Omental fat pad (tissue), 4 donors: ENCODE measurements around the gene RASGRF1. TPM values are rescaled to one million over a fixed set of nuclear protein-coding genes. Genes with fewer than 3 reads are reported as not detected.

Experiments
- ATAC-seq: fragments of 150-250 bp; one replicate; pipeline ENCODE4 v1.9.1; 2016; ENCODE audit warnings: mild to moderate bottlenecking, moderate library complexity; ENCODE audit not compliant: low FRiP score
- DNase-seq: peaks from one replicate; pipeline ENCODE4 v3.0.0-alpha.2; 2019; ENCODE audit warnings: low spot score
- CTCF ChIP-seq, 3 donors: fragments of 450-650 bp; IDR thresholded peaks; one replicate each; pipeline ENCODE4 v1.5.1; 2016 to 2017; ENCODE audit warnings: antibody characterized with exemption in 3 of 3, mild to moderate bottlenecking in 3 of 3, moderate library complexity in 2 of 3
- total RNA-seq, 4 donors: library from RNA; depleted of rRNA; stranded (reverse); fragments of >200 nt; gene quantifications; one replicate each; pipeline ENCODE4 v1.1.0, GENCODE V29; 2016

Gene RASGRF1
- total RNA-seq, 4 donors from 2014 or later: 0.13 to 0.32 (median 0.24) TPM; not detected in 1

GRCh38 chr15:79051941-79052731 lies 38.4 kb downstream of the RASGRF1 start:
- no peak for TF ChIP-seq CTCF (IDR thresholded peaks at IDR 0.05)
- DNase-seq (no peak), ATAC-seq (no peak)

GRCh38 chr15:79051029-79051428 lies 39.6 kb downstream of the RASGRF1 start:
- no peak for ATAC-seq
- no peak for TF ChIP-seq CTCF (IDR thresholded peaks at IDR 0.05)
- DNase-seq: no peak

- ATAC-seq (no peak), DNase-seq (no peak)
- TF ChIP-seq CTCF (IDR thresholded peaks at IDR 0.05): no peak
These were observed 40.2 kb downstream of the RASGRF1 start for GRCh38 chr15:79050341-79050740.

GRCh38 chr15:79049416-79049815 lies 41.2 kb downstream of the RASGRF1 start:
- DNase-seq: no peak
- TF ChIP-seq CTCF (IDR thresholded peaks at IDR 0.05): no peak

GRCh38 chr15:79047676-79048439 lies 42.7 kb downstream of the RASGRF1 start:
- DNase-seq: no peak
- no peak for TF ChIP-seq CTCF (IDR thresholded peaks at IDR 0.05)
- ATAC-seq: no peak

More at GRCh38 chr15:79049416-79049815, 41.2 kb downstream of the RASGRF1 start:
- ATAC-seq: no peak

GRCh38 chr15:79046691-79047404 lies 43.7 kb downstream of the RASGRF1 start:
- no peak for TF ChIP-seq CTCF (IDR thresholded peaks at IDR 0.05)
- DNase-seq (no peak), ATAC-seq (no peak)
